Measurements from ENCODE around the gene ENOX1.

ENOX1 gene

GRCh38 chr13:43647471-43647870, 139.3 kb downstream of the ENOX1 start:
- no peaks in the 10 kb centered on the region for H3K4me1 ChIP-seq (ENCODE audit: control insufficient read depth, insufficient read depth, low read length)
- H3K9me3 ChIP-seq (ENCODE audit: control insufficient read depth, insufficient read depth, low read depth, low read length) = no peaks in the 10 kb centered on the region
- ChIA-PET CTCF (interaction anchor here (0.7 kb wide), 1 partner anchor 27 kb away, joined by 5 read pairs; no protein-coding TSS in a partner anchor), POLR2A (no interaction called here)
- no peak overlapping the region for H3K27ac ChIP-seq (ENCODE audit: extremely low read depth, low read depth, low read length)
- no peaks in the 10 kb centered on the region for H3K36me3 ChIP-seq (ENCODE audit: control insufficient read depth in 2 of 2, insufficient read depth in 1 of 2, low read length in 2 of 2)
- TF ChIP-seq KLF17 (tag by site-specific recombination; IDR thresholded peaks at IDR 0.05) (no peak), ZNF354C (tag by site-specific recombination; IDR thresholded peaks at IDR 0.05; ENCODE audit: borderline replicate concordance, low read depth) (no peak), INSM2 (tag by site-specific recombination; IDR thresholded peaks at IDR 0.05) (no peak), ZNF426 (tag by site-specific recombination; IDR thresholded peaks at IDR 0.05) (no peak), TSHZ1 (tag by site-specific recombination; IDR thresholded peaks at IDR 0.05; ENCODE audit: borderline replicate concordance) (no peak)
- H3K4me3 ChIP-seq (ENCODE audit: low read depth, low read length) = no peak overlapping the region

GRCh38 chr13:43640476-43640875, 146.3 kb downstream of the ENOX1 start:
- no peaks in the 10 kb centered on the region for H3K36me3 ChIP-seq (ENCODE audit: control insufficient read depth in 2 of 2, insufficient read depth in 1 of 2, low read length in 2 of 2)
- H3K4me1 ChIP-seq (ENCODE audit: control insufficient read depth, insufficient read depth, low read length) = no peaks in the 10 kb centered on the region
- POLR2A ChIA-PET = no interaction called here
- no peak overlapping the region for H3K4me3 ChIP-seq (ENCODE audit: low read depth, low read length)
- H3K9me3 ChIP-seq (ENCODE audit: control insufficient read depth, insufficient read depth, low read depth, low read length) = no peaks in the 10 kb centered on the region
- TF ChIP-seq ZNF280C (tag by site-specific recombination; IDR thresholded peaks at IDR 0.05) = no peak
- no peak for TF ChIP-seq ZNF280D (tag by site-specific recombination; IDR thresholded peaks at IDR 0.05)
- TF ChIP-seq ZNF26 (tag by site-specific recombination; IDR thresholded peaks at IDR 0.05) = no peak
- no peak for TF ChIP-seq ZNF624 (tag by site-specific recombination; IDR thresholded peaks at IDR 0.05)
- no peak for TF ChIP-seq ZNF513 (tag by site-specific recombination; IDR thresholded peaks at IDR 0.05)
- TF ChIP-seq ZNF24 (tag by site-specific recombination; IDR thresholded peaks at IDR 0.05) = no peak
- no peak for TF ChIP-seq ZNF664 (tag by site-specific recombination; IDR thresholded peaks at IDR 0.05)
- CTCF ChIA-PET = no interaction called here
- H3K27ac ChIP-seq (ENCODE audit: extremely low read depth, low read depth, low read length) = no peak overlapping the region

Data from HEK293 (cell line).